Brain microvascular endothelial cell (primary cell): ENCODE data around the gene WNK2.

Experiments
- DNase-seq: peaks from one replicate; pipeline ENCODE4 v3.0.0-alpha.2; 2020
- H3K27ac ChIP-seq: fragments of 250-450 bp; sonication (Bioruptor Pico); 2 replicates; pipeline ENCODE4 v1.5.1; 2020; ENCODE audit warnings: mild to moderate bottlenecking, moderate library complexity
- H3K27me3 ChIP-seq: fragments of 250-450 bp; sonication (Bioruptor Pico); replicated peaks from 2 replicates; pipeline ENCODE4 v1.5.1; 2020; ENCODE audit warnings: mild to moderate bottlenecking
- H3K36me3 ChIP-seq: fragments of 250-450 bp; sonication (Bioruptor Pico); replicated peaks from 2 replicates; pipeline ENCODE4 v1.5.1; 2020; ENCODE audit warnings: mild to moderate bottlenecking
- H3K4me3 ChIP-seq: 2 replicates; pipeline ENCODE4 v1.5.1; 2011; ENCODE audit warnings: low read depth, mild to moderate bottlenecking, control low read depth, low read length, moderate library complexity
- CTCF ChIP-seq: IDR thresholded peaks from 2 replicates; pipeline ENCODE4 v1.5.1; 2011; ENCODE audit warnings: low read depth, mild to moderate bottlenecking, moderate library complexity, low read length, control low read depth, inconsistent platforms; ENCODE audit errors: missing control alignments
- in situ Hi-C: cut with HindIII; loops from 2 replicates; pipeline ENCODE4 v1.10.0; 2017; ENCODE audit warnings: low sequenced_read_pairs, low pct_ligation_motif_present

The WNK2 gene

GRCh38 chr9:93189369-93190132 lies 5.6 kb downstream of the WNK2 start:
- no peak for DNase-seq
- in situ Hi-C loops = no loop called here
- peaks cover 22% of the 10 kb centered on the region for H3K27me3 ChIP-seq
- no peaks in the 10 kb centered on the region for H3K36me3 ChIP-seq
- no peak overlapping the region for H3K4me3 ChIP-seq
- H3K27ac ChIP-seq = no peak overlapping the region
- no peak for TF ChIP-seq CTCF

- Histone ChIP-seq H3K27ac (no peak overlapping the region), H3K27me3 (peaks cover 16% of the 10 kb centered on the region), H3K36me3 (no peaks in the 10 kb centered on the region), H3K4me3 (no peak overlapping the region)
- in situ Hi-C loops = no loop called here
- no peak for TF ChIP-seq CTCF
- no peak for DNase-seq
Measured at GRCh38 chr9:93190133-93190525, 6.2 kb downstream of the WNK2 start.

- DNase-seq = no peak
- H3K36me3 ChIP-seq = no peaks in the 10 kb centered on the region
- no peak overlapping the region for H3K4me3 ChIP-seq
- no peak overlapping the region for H3K27ac ChIP-seq
- TF ChIP-seq CTCF = no peak
- in situ Hi-C loops = no loop called here
- peaks cover 10% of the 10 kb centered on the region for H3K27me3 ChIP-seq
Measured at GRCh38 chr9:93190656-93191353, 6.9 kb downstream of the WNK2 start.

- H3K36me3 ChIP-seq = no peaks in the 10 kb centered on the region
- peaks cover 7% of the 10 kb centered on the region for H3K27me3 ChIP-seq
- TF ChIP-seq CTCF = no peak
- no peak overlapping the region for H3K4me3 ChIP-seq
- no peak for DNase-seq
- in situ Hi-C loops = no loop called here
- H3K27ac ChIP-seq = no peak overlapping the region
Measured at GRCh38 chr9:93191354-93191660, 7.4 kb downstream of the WNK2 start.

- in situ Hi-C loops = no loop called here
- H3K4me3 ChIP-seq = no peak overlapping the region
- H3K36me3 ChIP-seq = no peaks in the 10 kb centered on the region
- TF ChIP-seq CTCF = no peak
- DNase-seq = no peak
- peaks cover under 1% of the 10 kb centered on the region for H3K27me3 ChIP-seq
- no peak overlapping the region for H3K27ac ChIP-seq
Measured at GRCh38 chr9:93192721-93193387, 8.9 kb downstream of the WNK2 start.
